GM18909 (cell line): Measurements from ENCODE around the gene STX16.
"Not testable (repeated sequence)": the region's sequence is repeated elsewhere in the genome, so short reads cannot be mapped to it uniquely, and the experiment has no call there.

Experiments
- ATAC-seq: cut with Tn5 transposase; IDR thresholded peaks from one replicate; pipeline ENCODE4 v1.9.1; 2021; ENCODE audit warnings: mild to moderate bottlenecking; ENCODE audit not compliant: unreplicated experiment, poor library complexity

The STX16 gene

GRCh38 chr20:58635279-58635665 lies 15.8 kb upstream of the STX16 start:
- no peak for ATAC-seq

GRCh38 chr20:58636396-58636982 lies 14.6 kb upstream of the STX16 start:
- ATAC-seq = no peak

GRCh38 chr20:58636983-58637421 lies 14.1 kb upstream of the STX16 start:
- ATAC-seq = no peak

- ATAC-seq = no peak
Observed at GRCh38 chr20:58637466-58638213, 13.4 kb upstream of the STX16 start.

- ATAC-seq = no peak
Observed at GRCh38 chr20:58638467-58639181, 12.5 kb upstream of the STX16 start.

- no peak for ATAC-seq
Observed at GRCh38 chr20:58639182-58640146, 11.6 kb upstream of the STX16 start.

GRCh38 chr20:58640446-58640845 lies 10.6 kb upstream of the STX16 start:
- ATAC-seq = no peak

GRCh38 chr20:58642441-58642840 lies 8.6 kb upstream of the STX16 start:
- ATAC-seq = no peak

GRCh38 chr20:58642896-58643295 lies 8.2 kb upstream of the STX16 start:
- ATAC-seq = not testable (repeated sequence)

- no peak for ATAC-seq
Observed at GRCh38 chr20:58645412-58645968, 5.6 kb upstream of the STX16 start.

- no peak for ATAC-seq
Observed at GRCh38 chr20:58646257-58646656, 4.8 kb upstream of the STX16 start.

GRCh38 chr20:58646703-58647102 lies 4.4 kb upstream of the STX16 start:
- ATAC-seq = no peak

- ATAC-seq = no peak
Observed at GRCh38 chr20:58647162-58647795, 3.8 kb upstream of the STX16 start.

- ATAC-seq = no peak
Observed at GRCh38 chr20:58647796-58648501, 3.1 kb upstream of the STX16 start.

- ATAC-seq = not testable (repeated sequence)
Observed at GRCh38 chr20:58648502-58648825, 2.6 kb upstream of the STX16 start.

- no peak for ATAC-seq
Observed at GRCh38 chr20:58649288-58650180, 1.5 kb upstream of the STX16 start.

GRCh38 chr20:58650181-58650775 lies 805 bp upstream of the STX16 start:
- ATAC-seq = no peak

GRCh38 chr20:58651559-58651945 lies 469 bp downstream of the STX16 start:
- ATAC-seq = no peak
